ENCODE measurements around the gene PIK3C2G.

PIK3C2G gene

GRCh38 chr12:18421867-18422266 lies 160.5 kb downstream of the PIK3C2G start:
- DNase-seq = no peak

DNA sequence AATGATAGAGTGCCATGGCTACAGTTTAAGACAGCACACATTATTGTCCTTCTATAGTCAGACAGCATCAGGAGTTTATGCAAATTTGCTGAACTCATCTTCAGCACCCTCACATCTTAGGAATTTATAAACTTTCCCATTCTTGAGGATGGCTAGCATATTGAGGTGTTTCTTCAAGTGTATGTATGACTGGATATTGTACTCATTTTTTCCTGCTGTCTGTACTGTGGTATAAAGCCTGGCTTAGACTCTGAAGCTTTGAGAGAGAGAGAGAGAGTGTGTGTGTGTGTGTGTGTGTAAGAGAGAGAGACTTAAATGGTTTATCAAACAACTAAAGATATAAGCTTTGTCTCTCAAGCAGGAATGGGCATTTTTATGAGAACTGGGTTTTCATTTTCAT lies 161.6 kb downstream of the PIK3C2G start:
- DNase-seq = no peak

DNA sequence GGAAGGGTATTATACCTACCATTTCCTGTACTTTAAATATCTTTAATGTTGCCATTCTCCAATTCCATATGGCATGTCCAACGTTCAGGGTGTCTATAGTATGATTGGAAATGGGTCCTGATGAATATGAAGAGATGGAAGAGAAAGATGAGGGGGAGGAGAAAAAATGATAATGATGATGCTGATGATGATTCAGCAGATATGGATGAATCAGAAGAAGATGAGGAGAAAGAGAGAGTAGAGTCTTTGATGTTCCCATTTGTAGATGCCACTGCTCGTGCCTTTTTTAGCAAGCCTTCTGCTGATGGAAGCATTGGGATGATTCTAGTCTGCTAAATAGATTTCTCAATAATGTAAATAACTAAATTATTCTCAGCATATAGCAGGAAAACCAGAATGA lies 163.5 kb downstream of the PIK3C2G start:
- DNase-seq = no peak

- no peak for DNase-seq
Measured at GRCh38 chr12:18427520-18427919, 166.2 kb downstream of the PIK3C2G start.

DNA sequence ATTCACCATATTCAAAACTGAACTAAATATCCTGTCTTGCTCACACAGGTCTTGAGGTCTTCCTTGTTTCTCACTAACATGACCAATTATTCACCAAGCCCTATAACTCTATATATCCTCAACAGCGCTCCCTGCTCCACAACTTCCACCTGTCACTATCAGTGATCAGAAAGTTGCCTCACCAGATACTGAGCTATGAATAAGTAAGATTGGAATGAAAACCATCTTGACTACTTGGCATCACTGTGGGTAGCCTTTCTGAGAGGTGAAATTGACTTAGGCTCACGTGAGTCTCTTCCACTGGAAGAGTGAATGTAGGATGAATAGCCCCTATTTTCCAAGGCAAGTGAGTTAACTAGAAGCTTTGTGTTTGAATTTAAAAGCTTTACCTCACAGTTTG lies 167.1 kb downstream of the PIK3C2G start:
- DNase-seq = no peak

DNA sequence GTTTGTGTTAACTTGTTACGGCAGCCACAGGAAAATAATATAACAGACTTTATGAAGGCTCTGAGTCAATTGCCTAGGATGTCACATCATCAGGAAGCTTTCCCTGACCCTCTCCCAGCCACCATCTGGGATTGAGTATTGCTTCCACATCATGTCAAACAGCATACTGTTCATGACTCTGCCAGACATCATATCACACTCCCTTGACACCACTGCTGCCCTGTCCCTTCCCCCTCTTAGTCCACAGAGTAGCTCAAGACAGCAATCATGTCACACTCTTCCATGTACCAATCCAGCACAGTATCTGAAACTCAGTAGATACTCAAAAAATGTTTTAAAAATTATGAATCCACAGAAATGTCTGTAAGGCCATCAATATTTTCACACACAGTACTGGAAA lies 168.0 kb downstream of the PIK3C2G start:
- no peak for DNase-seq

- no peak for DNase-seq
Measured at GRCh38 chr12:18430425-18431048, 169.2 kb downstream of the PIK3C2G start.

DNA sequence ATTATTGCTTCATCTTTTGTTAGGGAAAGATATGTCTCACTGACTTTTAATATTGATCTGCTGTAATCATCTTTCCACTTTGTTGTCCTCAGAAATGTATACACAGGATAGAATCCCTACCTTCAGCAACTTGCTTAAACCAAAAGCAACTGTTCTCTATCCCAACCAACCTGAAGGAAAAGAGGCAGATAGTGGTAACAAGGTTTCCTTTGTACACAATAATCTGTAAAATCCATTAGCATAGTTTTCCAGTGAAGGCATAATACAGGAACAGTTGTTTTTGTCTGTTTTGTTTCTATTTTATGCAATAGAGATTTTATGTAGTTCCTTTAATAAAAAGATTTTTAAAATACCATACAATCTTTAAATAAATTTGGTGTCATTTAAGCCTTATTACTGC lies 170.5 kb downstream of the PIK3C2G start:
- DNase-seq = no peak

- no peak for DNase-seq
Measured at GRCh38 chr12:18432206-18432605, 170.9 kb downstream of the PIK3C2G start.

DNA sequence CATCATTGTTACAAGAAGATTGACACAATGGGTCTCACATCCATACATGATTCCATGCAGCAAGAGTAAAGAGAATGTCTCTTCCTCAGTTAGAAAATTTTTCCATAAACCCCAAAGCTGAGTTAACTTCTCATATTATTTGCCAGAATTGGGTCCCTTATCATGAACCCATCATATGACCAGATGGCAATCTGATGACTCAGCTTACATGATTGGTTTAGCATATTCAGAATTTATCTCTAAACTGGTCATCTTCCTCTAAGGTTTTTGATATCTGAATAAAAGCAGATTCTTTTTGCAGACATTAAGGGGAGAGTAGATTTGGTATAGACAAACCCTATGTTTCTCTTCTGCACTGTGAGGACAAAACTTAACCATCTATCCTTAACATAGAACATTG lies 174.9 kb downstream of the PIK3C2G start:
- DNase-seq = no peak

DNA sequence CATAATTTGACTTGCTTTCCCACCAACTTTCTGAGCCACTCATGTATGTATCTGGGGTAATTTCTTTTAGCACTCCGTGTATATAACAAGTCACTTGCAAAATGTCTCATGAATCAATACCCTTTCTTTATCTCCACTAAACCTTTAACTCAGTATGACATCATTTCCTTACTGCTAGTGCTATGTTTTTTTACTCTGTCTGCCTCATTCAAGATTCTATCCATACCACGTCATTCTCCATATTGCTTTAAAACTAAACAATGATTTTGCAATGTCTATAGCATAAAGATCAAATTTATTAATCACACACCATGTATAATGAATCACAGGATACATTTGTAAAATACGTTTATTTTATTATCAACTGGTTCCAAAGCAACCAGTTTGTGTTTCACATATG lies 178.2 kb downstream of the PIK3C2G start:
- no peak for DNase-seq

DNA sequence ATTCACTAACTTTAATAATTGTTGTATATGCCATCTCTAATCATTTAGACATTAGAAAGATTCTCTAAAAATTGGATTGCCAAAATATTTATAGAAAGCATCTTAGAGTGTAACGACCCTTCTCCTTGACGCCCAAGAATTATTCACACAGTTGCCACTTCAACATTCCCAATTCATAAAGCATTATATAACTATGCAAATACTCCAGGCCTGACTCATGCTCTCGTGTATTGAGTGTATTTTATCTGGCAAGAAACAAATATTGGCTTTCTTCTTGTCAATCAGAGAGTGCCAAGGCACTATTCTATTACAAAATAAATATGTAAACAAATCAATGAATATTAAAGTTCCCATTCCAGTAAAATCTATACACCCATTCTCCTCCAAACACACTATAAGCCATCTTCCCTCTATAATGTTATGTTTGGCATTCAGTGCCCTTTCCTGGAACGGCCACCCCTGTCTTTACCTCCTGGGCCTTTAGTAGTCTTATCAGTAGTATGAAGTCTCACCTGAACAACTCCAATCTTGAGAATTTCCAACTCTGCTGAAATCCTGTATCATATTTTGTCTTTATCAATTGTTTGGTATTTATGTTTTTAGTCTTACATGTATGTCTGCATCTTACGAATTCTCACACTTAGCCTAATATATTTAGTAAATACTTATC lies 182.6 kb downstream of the PIK3C2G start:
- DNase-seq = no peak

GRCh38 chr12:18446061-18446644 lies 184.8 kb downstream of the PIK3C2G start:
- no peak for DNase-seq

GRCh38 chr12:18454330-18454729 lies 193.0 kb downstream of the PIK3C2G start:
- no peak for DNase-seq

- DNase-seq = no peak
Measured at GRCh38 chr12:18456344-18456743, 195.0 kb downstream of the PIK3C2G start.

GRCh38 chr12:18457362-18457761 lies 196.0 kb downstream of the PIK3C2G start:
- DNase-seq = no peak

DNA sequence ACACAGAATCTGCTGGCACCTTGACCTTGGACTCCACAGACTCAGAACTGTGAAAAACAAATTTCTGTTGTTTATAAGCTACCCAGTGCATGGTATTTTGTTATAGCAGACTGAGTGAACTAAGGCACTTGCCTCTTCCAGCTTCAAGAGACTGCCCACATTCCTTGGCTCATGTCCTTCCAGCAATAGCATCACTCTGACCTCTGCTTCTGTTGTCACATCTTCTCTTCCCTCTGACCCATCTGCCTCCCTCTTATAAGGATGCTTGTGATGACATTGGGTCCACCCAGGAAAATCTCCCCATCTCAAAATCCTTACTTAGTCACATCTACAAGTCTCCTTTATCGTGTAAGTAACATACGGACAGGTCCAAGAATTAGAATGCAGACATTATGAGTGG lies 200.4 kb downstream of the PIK3C2G start:
- DNase-seq = no peak

- no peak for DNase-seq
Measured at GRCh38 chr12:18462442-18462841, 201.1 kb downstream of the PIK3C2G start.

- DNase-seq = no peak
Measured at GRCh38 chr12:18467620-18468245, 206.4 kb downstream of the PIK3C2G start.

DNA sequence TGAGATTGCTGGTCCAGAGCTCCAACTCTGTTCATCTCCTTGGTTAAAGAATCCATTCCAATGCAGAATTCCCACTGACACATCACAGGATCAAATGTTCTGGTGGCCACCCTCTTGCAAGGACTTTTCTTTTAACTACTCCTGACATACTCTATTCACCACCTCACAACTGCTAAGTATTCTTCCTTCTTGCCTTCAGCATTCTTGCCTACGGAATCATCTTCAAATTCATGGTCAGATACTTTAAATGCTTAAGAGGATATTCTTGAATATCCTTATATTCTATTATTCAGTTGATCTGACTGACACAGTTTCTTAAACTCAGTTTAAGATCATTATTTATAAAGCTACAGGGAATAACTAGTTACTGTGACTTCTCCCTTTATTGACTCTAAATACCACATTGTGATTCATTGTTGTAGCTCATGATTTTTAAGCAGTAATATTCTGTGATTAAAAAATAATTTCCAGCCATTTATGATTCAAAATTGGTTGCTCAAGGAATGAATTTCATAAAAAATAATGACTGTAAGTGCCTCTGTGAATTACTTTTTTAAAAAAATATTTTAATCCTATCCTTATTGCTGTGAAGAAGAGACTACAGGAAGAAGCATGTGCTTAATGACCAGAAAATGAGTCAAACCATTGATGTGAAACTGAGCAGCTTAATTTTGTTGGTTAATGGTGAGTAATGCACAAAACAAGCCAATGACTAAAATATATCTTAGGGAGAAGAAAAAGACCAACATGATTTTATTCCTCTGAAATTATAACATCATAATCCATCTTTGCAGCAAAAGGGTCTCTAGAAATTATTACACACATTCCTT lies 207.1 kb downstream of the PIK3C2G start:
- no peak for DNase-seq

DNA sequence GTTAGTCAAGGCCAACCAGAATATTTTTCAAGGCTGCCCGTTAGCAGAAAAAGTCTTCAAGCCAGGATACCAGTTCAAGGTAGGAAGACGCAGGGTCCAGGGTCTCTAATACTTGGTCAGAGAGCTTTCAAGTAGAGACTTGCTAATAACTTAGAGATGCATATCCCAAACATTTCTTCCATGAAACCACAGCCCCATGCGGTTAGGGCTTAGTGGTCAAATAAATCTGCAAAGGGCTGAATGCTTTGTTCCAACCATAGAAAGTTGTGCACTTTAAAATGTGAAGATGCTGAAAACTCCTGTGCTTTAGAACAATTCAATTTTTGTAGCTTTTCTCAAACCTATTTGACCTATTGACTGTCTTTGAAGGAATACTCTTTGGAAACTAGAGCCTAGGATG lies 208.9 kb downstream of the PIK3C2G start:
- DNase-seq = no peak

- no peak for DNase-seq
Measured at GRCh38 chr12:18472304-18472703, 211.0 kb downstream of the PIK3C2G start.

GRCh38 chr12:18472806-18473205 lies 211.5 kb downstream of the PIK3C2G start:
- no peak for DNase-seq
